GM12892 (cell line): ENCODE data around the gene KLKB1.

Source experiments
- POLR2A ChIP-seq: IDR thresholded peaks from 2 replicates; pipeline ENCODE4 v1.6.1; 2011; ENCODE audit warnings: low read depth, low read length, control low read depth
- POLR2AphosphoS5 ChIP-seq: IDR thresholded peaks from 2 replicates; pipeline ENCODE4 v1.6.1; 2011; ENCODE audit warnings: low read depth, low read length, control low read depth
- TAF1 ChIP-seq: IDR thresholded peaks from 2 replicates; pipeline ENCODE4 v1.6.1; 2011; ENCODE audit warnings: low read depth, mild to moderate bottlenecking, control low read depth, low read length, borderline replicate concordance

- TF ChIP-seq POLR2A (no peak), POLR2AphosphoS5 (no peak), TAF1 (no peak)
These were observed 5.7 kb upstream of the KLKB1 start for GRCh38 chr4:186221624-186222023.
